Liver (tissue), 9 donors: Measurements from ENCODE around the gene NELL1. TPM values are rescaled to one million over a fixed set of nuclear protein-coding genes. Genes with fewer than 3 reads are reported as not detected.

Source experiments
- DNase-seq: peaks from one replicate; pipeline ENCODE4 v3.0.0-alpha.2; 2017; ENCODE audit warnings: low spot score
- H3K27ac ChIP-seq, 2 donors: one replicate each; pipeline ENCODE4 v1.7.0; 2013; ENCODE audit warnings: inconsistent platforms in 2 of 2, low read length in 2 of 2, control low read depth in 1 of 2, low read depth in 1 of 2, mild to moderate bottlenecking in 1 of 2
- H3K27me3 ChIP-seq, 4 donors: one replicate each; pipeline versions ENCODE4 v1.6.1 to v1.7.0; 2013; ENCODE audit warnings: low read length in 3 of 4, inconsistent platforms in 1 of 4, mild to moderate bottlenecking in 1 of 4, moderate library complexity in 1 of 4; ENCODE audit not compliant: control insufficient read depth in 4 of 4, insufficient read depth in 4 of 4
- H3K36me3 ChIP-seq, 4 donors: one replicate each; pipeline versions ENCODE4 v1.6.1 to v1.7.0; 2013; ENCODE audit warnings: low read length in 3 of 4, mild to moderate bottlenecking in 3 of 4, low read depth in 1 of 4, moderate library complexity in 1 of 4; ENCODE audit not compliant: control insufficient read depth in 4 of 4, insufficient read depth in 3 of 4
- H3K4me1 ChIP-seq, 4 donors: one replicate each; pipeline versions ENCODE4 v1.6.1 to v1.7.0; 2013; ENCODE audit warnings: low read length in 3 of 4, mild to moderate bottlenecking in 3 of 4, moderate library complexity in 1 of 4; ENCODE audit not compliant: control insufficient read depth in 4 of 4, insufficient read depth in 4 of 4
- H3K4me3 ChIP-seq, 3 donors: one replicate each; pipeline versions ENCODE4 v1.6.1 to v1.7.0; 2013; ENCODE audit warnings: low read length in 3 of 3, control low read depth in 1 of 3, low read depth in 1 of 3, mild to moderate bottlenecking in 1 of 3
- H3K9ac ChIP-seq, 2 donors: one replicate each; pipeline ENCODE4 v1.7.0; 2013; ENCODE audit warnings: low read length in 2 of 2, mild to moderate bottlenecking in 2 of 2, moderate library complexity in 2 of 2, control low read depth in 1 of 2, low read depth in 1 of 2
- H3K9me3 ChIP-seq, 4 donors: one replicate each; pipeline versions ENCODE4 v1.6.1 to v1.7.0; 2013; ENCODE audit warnings: low read length in 3 of 4; ENCODE audit not compliant: control insufficient read depth in 4 of 4
- ATF3 ChIP-seq: IDR thresholded peaks from 2 replicates; pipeline ENCODE4 v1.6.1; 2016; ENCODE audit warnings: antibody characterized with exemption
- FOXA1 ChIP-seq: IDR thresholded peaks from 2 replicates; pipeline ENCODE4 v1.6.1; 2016; ENCODE audit warnings: antibody characterized with exemption
- FOXA2 ChIP-seq: IDR thresholded peaks from 2 replicates; pipeline ENCODE4 v1.6.1; 2016; ENCODE audit warnings: antibody characterized with exemption
- GABPA ChIP-seq, 2 donors: IDR thresholded peaks in 1 of 2; conservative IDR thresholded peaks in 1 of 2; 2 replicates each; pipeline ENCODE4 v1.6.1; 2016; ENCODE audit warnings: antibody characterized with exemption in 2 of 2, mild to moderate bottlenecking in 1 of 2, moderate library complexity in 1 of 2
- HNF4G ChIP-seq: IDR thresholded peaks from 2 replicates; pipeline ENCODE4 v1.6.1; 2016; ENCODE audit warnings: antibody characterized with exemption
- JUND ChIP-seq, 2 donors: IDR thresholded peaks; 2 replicates each; pipeline ENCODE4 v1.6.1; 2016; ENCODE audit warnings: antibody characterized with exemption in 2 of 2
- NR2F2 ChIP-seq: IDR thresholded peaks from 2 replicates; pipeline ENCODE4 v1.6.1; 2016; ENCODE audit warnings: antibody characterized with exemption
- RAD21 ChIP-seq, 2 donors: IDR thresholded peaks; 2 replicates each; pipeline ENCODE4 v1.6.1; 2016; ENCODE audit warnings: antibody characterized with exemption in 2 of 2, mild to moderate bottlenecking in 2 of 2
- RXRA ChIP-seq, 2 donors: IDR thresholded peaks; 2 replicates each; pipeline ENCODE4 v1.6.1; 2017 to 2018; ENCODE audit warnings: antibody characterized with exemption in 2 of 2, mild to moderate bottlenecking in 1 of 2
- SP1 ChIP-seq: IDR thresholded peaks from 2 replicates; pipeline ENCODE4 v1.6.1; 2018; ENCODE audit warnings: antibody characterized with exemption, mild to moderate bottlenecking
- YY1 ChIP-seq: IDR thresholded peaks from 2 replicates; pipeline ENCODE4 v1.6.1; 2016; ENCODE audit warnings: antibody characterized with exemption, mild to moderate bottlenecking
- whole genome bisulfite sequencing: extraction: QIAGEN DNeasy Blood & Tissue Kit; methylation state at CpG from one replicate; pipeline ENCODE4 v1.1.7; 2013; 5-methylcytosine and 5-hydroxymethylcytosine counted together
- polyA plus RNA-seq, 2 donors: library from polyadenylated mRNA; stranded (reverse) in 1 of 2; unstranded in 1 of 2; fragments of 200-250 nt in 1 of 2; fragments of >200 nt in 1 of 2; fragmentation: Nextera tagmentation in 1 of 2; extraction: Ambion mirVana in 1 of 2; gene quantifications; one replicate each; pipeline versions ENCODE4 v1.2.1 to v1.2.3, GENCODE V29; 2013 to 2015
- total RNA-seq, 2 donors: library from RNA; depleted of rRNA; stranded (reverse); fragments of >200 nt; gene quantifications; one replicate each; pipeline ENCODE4 v1.2.3, GENCODE V29; 2014
- donor health status: healthy.
- donor health status: healthy.
- donor health status: healthy.
- donor health status: healthy.
- donor health status: healthy.

NELL1 gene
- total and polyA plus RNA-seq, 4 donors: not detected

GRCh38 chr11:21142007-21142406, 472.6 kb downstream of the NELL1 start:
- WGBS: 46% methylated on average over 2 of the region's 2 CpGs
- Histone ChIP-seq H3K27me3 (peaks cover 0 to 2% (median 0%) of the 10 kb centered on the region in 4 donors), H3K9me3 (no peaks in the 10 kb centered on the region), H3K4me1 (no peaks in the 10 kb centered on the region), H3K4me3 (no peak overlapping the region), H3K9ac (no peak overlapping the region), H3K27ac (no peak overlapping the region), H3K36me3 (no peaks in the 10 kb centered on the region)
- TF ChIP-seq RXRA (IDR thresholded peaks at IDR 0.05) (no peak), FOXA1 (no peak), RAD21 (IDR thresholded peaks at IDR 0.05) (no peak), YY1 (no peak), ATF3 (no peak)
- no peak for DNase-seq

DNA sequence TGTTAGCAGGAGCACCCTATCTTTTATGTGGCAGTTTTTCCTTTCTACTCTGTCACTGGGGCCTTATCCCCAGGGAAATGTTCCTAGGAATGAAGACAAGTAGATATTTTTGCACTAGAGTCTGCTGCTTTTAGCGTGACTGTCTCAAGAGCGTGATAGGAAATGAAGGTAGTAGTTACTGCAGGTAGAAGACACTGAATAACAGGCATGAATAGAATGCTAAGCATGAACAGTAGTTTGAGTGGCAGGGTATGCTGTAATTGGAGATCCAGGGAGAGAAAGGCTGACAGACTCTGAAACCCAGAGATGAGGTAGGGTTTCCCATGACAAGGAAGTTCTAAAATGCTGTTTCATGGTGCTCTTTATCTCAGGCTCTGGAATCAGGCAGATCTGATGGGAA, 475.1 kb downstream of the NELL1 start:
- Histone ChIP-seq H3K4me1 (no peaks in the 10 kb centered on the region), H3K36me3 (no peaks in the 10 kb centered on the region), H3K9me3 (no peaks in the 10 kb centered on the region), H3K9ac (no peak overlapping the region), H3K4me3 (no peak overlapping the region), H3K27me3 (peaks cover 0 to 2% (median 0%) of the 10 kb centered on the region in 4 donors), H3K27ac (no peak overlapping the region)
- TF ChIP-seq ATF3 (no peak), RXRA (IDR thresholded peaks at IDR 0.05) (no peak), SP1 (no peak), FOXA1 (no peak)
- WGBS: 79% methylated on average over 2 of the region's 2 CpGs
- no peak for DNase-seq

- DNase-seq: no peak
- H3K9me3 ChIP-seq: no peaks in the 10 kb centered on the region
- H3K9ac ChIP-seq: no peak overlapping the region
- peaks cover 0 to 2% (median 0%) of the 10 kb centered on the region in 4 donors for H3K27me3 ChIP-seq
- H3K27ac ChIP-seq: no peak overlapping the region
- 67% methylated on average over 3 of the region's 3 CpGs for WGBS
- no peak overlapping the region for H3K4me3 ChIP-seq
- TF ChIP-seq GABPA (IDR thresholded peaks at IDR 0.05 in 1 of 2, conservative IDR thresholded peaks at IDR 0.05 in 1 of 2) (no peak), RAD21 (IDR thresholded peaks at IDR 0.05) (no peak), ATF3 (no peak), FOXA1 (no peak), FOXA2 (no peak), JUND (IDR thresholded peaks at IDR 0.05) (no peak), NR2F2 (no peak)
- no peaks in the 10 kb centered on the region for H3K36me3 ChIP-seq
- H3K4me1 ChIP-seq: no peaks in the 10 kb centered on the region
Observed at GRCh38 chr11:21148376-21148775, 479.0 kb downstream of the NELL1 start.

GRCh38 chr11:21160140-21160539, 490.8 kb downstream of the NELL1 start:
- H3K36me3 ChIP-seq: no peaks in the 10 kb centered on the region
- TF ChIP-seq YY1: no peak
- TF ChIP-seq FOXA1: no peak
- TF ChIP-seq HNF4G: no peak
- TF ChIP-seq FOXA2: no peak
- no peak for DNase-seq
- H3K27me3 ChIP-seq: no peaks in the 10 kb centered on the region
- H3K9me3 ChIP-seq: no peaks in the 10 kb centered on the region
- WGBS: 90% methylated on average over 3 of the region's 3 CpGs
- no peak overlapping the region for H3K4me3 ChIP-seq
- no peaks in the 10 kb centered on the region for H3K4me1 ChIP-seq
- no peak overlapping the region for H3K27ac ChIP-seq
- H3K9ac ChIP-seq: no peak overlapping the region
